ELF-1 (cell line): ENCODE measurements around the gene RABGAP1.

Source experiments
- DNase-seq: peaks from one replicate; pipeline ENCODE4 v3.0.0-alpha.2; 2016; ENCODE audit warnings: low read depth, low spot score

Gene RABGAP1

GRCh38 chr9:122944960-122945888 is 4.4 kb downstream of the RABGAP1 start:
- no peak for DNase-seq

- no peak for DNase-seq
These were observed 5.7 kb downstream of the RABGAP1 start for GRCh38 chr9:122946461-122947005.

GRCh38 chr9:122948313-122948712 is 7.5 kb downstream of the RABGAP1 start:
- no peak for DNase-seq

- DNase-seq, result no peak
These were observed 8.9 kb downstream of the RABGAP1 start for GRCh38 chr9:122949696-122950095.

GRCh38 chr9:122950263-122950662 is 9.4 kb downstream of the RABGAP1 start:
- no peak for DNase-seq

GRCh38 chr9:122951056-122951455 is 10.2 kb downstream of the RABGAP1 start:
- DNase-seq, result no peak

- no peak for DNase-seq
These were observed 13.5 kb downstream of the RABGAP1 start for GRCh38 chr9:122954253-122954691.

- DNase-seq, result no peak
These were observed 15.1 kb downstream of the RABGAP1 start for GRCh38 chr9:122955961-122956360.

- DNase-seq, result no peak
These were observed 20.3 kb downstream of the RABGAP1 start for GRCh38 chr9:122961139-122961538.

GRCh38 chr9:122975196-122975595 is 34.4 kb downstream of the RABGAP1 start:
- DNase-seq, result no peak

GRCh38 chr9:122978601-122979000 is 37.8 kb downstream of the RABGAP1 start:
- DNase-seq, result no peak

GRCh38 chr9:122986010-122986409 is 45.2 kb downstream of the RABGAP1 start:
- DNase-seq, result no peak

GRCh38 chr9:122988141-122988540 is 47.3 kb downstream of the RABGAP1 start:
- no peak for DNase-seq

GRCh38 chr9:122988920-122989621 is 48.3 kb downstream of the RABGAP1 start:
- no peak for DNase-seq

GRCh38 chr9:122991370-122991830 is 50.6 kb downstream of the RABGAP1 start:
- no peak for DNase-seq

GRCh38 chr9:122996586-122996985 is 55.8 kb downstream of the RABGAP1 start:
- no peak for DNase-seq

GRCh38 chr9:122998448-122998847 is 57.6 kb downstream of the RABGAP1 start:
- DNase-seq, result no peak

GRCh38 chr9:123000371-123001068 is 59.7 kb downstream of the RABGAP1 start:
- DNase-seq, result peak; percentile 16

- DNase-seq, result no peak
These were observed 61.9 kb downstream of the RABGAP1 start for GRCh38 chr9:123002754-123003153.

- DNase-seq, result no peak
These were observed 62.6 kb downstream of the RABGAP1 start for GRCh38 chr9:123003466-123003865.

- DNase-seq, result no peak
These were observed 65.1 kb downstream of the RABGAP1 start for GRCh38 chr9:123005964-123006363.

GRCh38 chr9:123007269-123007668 is 66.4 kb downstream of the RABGAP1 start:
- no peak for DNase-seq
